HFFc6 (cell line): Measurements from ENCODE around the gene GP1BA. TPM values are rescaled to one million over a fixed set of nuclear protein-coding genes. Genes with fewer than 3 reads are reported as not detected.
A peak's percentile ranks its signal among the peaks of the same experiment; 100 is the strongest.

ENCODE experiments used
- DNase-seq: peaks from one replicate; pipeline ENCODE4 v3.0.0-alpha.2; 2018
- H3K27ac Mint-ChIP-seq: 2 replicates; pipeline ENCODE4 v1.8.0; 2020; ENCODE audit warnings: mild to moderate bottlenecking, mixed read lengths
- H3K27me3 Mint-ChIP-seq: 2 replicates; pipeline ENCODE4 v1.8.0; 2021; ENCODE audit warnings: mild to moderate bottlenecking, moderate library complexity, mixed read lengths; ENCODE audit not compliant: insufficient read depth
- H3K36me3 Mint-ChIP-seq: 2 replicates; pipeline ENCODE4 v1.8.0; 2021; ENCODE audit warnings: low read depth, mixed read lengths
- H3K4me1 Mint-ChIP-seq: 2 replicates; pipeline ENCODE4 v1.8.0; 2020; ENCODE audit warnings: low read depth, mixed read lengths
- H3K4me3 Mint-ChIP-seq: 2 replicates; pipeline ENCODE4 v1.8.0; 2020; ENCODE audit warnings: mild to moderate bottlenecking, moderate library complexity, mixed read lengths
- H3K9me3 Mint-ChIP-seq: 2 replicates; pipeline ENCODE4 v1.8.0; 2020; ENCODE audit warnings: mild to moderate bottlenecking, mixed read lengths
- total RNA-seq, 6 experiments: library from RNA; stranded (reverse); fragmentation: NEBNext Ultra II Directional; extraction: Animal tissue kit (Norgen Biotek cat#: 25700); gene quantifications; 2 replicates in 1 of 6; 3 replicates in 5 of 6; pipeline ENCODE4 v1.2.3, GENCODE V29; 2021
- TF ChIP-seq, protein P1 (sequence below): fragments of 200-600 bp; sonication (generic); IDR thresholded peaks from 2 replicates; pipeline ENCODE4 v1.5.0; 2021; ENCODE audit warnings: antibody characterized with exemption, mild to moderate bottlenecking

The GP1BA gene
- total RNA-seq, 6 experiments from 2014 or later, result not detected

DNA sequence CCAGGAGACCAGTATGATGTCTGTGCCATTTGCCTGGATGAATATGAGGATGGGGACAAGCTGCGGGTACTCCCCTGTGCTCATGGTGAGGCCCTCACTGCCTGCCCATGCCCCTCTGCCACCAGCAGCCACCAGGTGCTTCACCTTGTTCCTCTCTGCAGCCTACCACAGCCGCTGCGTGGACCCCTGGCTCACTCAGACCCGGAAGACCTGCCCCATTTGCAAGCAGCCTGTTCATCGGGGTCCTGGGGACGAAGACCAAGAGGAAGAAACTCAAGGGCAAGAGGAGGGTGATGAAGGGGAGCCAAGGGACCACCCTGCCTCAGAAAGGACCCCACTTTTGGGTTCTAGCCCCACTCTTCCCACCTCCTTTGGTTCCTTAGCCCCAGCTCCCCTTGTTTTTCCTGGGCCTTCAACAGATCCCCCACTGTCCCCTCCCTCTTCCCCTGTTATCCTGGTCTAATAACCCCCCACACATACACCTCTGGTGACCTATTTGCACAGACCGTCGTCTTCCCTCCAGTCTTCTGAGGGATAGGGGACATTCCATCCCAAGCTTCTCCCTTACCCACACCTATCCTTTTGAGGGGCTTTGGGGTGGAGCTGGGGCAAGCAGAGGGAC is 12.6 kb downstream of the GP1BA start:
- Mint-ChIP-seq H3K36me3 (peaks cover 64% of the 10 kb centered on the region), H3K27me3 (peaks cover 17% of the 10 kb centered on the region), H3K9me3 (no peaks in the 10 kb centered on the region), H3K4me1 (peaks cover 62% of the 10 kb centered on the region), H3K27ac (peak overlapping the region; percentile 91), H3K4me3 (peak overlapping the region; percentile 91)
- no peak for DNase-seq
- TF ChIP-seq, protein P1, sequence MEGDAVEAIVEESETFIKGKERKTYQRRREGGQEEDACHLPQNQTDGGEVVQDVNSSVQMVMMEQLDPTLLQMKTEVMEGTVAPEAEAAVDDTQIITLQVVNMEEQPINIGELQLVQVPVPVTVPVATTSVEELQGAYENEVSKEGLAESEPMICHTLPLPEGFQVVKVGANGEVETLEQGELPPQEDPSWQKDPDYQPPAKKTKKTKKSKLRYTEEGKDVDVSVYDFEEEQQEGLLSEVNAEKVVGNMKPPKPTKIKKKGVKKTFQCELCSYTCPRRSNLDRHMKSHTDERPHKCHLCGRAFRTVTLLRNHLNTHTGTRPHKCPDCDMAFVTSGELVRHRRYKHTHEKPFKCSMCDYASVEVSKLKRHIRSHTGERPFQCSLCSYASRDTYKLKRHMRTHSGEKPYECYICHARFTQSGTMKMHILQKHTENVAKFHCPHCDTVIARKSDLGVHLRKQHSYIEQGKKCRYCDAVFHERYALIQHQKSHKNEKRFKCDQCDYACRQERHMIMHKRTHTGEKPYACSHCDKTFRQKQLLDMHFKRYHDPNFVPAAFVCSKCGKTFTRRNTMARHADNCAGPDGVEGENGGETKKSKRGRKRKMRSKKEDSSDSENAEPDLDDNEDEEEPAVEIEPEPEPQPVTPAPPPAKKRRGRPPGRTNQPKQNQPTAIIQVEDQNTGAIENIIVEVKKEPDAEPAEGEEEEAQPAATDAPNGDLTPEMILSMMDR, result no peak

DNA sequence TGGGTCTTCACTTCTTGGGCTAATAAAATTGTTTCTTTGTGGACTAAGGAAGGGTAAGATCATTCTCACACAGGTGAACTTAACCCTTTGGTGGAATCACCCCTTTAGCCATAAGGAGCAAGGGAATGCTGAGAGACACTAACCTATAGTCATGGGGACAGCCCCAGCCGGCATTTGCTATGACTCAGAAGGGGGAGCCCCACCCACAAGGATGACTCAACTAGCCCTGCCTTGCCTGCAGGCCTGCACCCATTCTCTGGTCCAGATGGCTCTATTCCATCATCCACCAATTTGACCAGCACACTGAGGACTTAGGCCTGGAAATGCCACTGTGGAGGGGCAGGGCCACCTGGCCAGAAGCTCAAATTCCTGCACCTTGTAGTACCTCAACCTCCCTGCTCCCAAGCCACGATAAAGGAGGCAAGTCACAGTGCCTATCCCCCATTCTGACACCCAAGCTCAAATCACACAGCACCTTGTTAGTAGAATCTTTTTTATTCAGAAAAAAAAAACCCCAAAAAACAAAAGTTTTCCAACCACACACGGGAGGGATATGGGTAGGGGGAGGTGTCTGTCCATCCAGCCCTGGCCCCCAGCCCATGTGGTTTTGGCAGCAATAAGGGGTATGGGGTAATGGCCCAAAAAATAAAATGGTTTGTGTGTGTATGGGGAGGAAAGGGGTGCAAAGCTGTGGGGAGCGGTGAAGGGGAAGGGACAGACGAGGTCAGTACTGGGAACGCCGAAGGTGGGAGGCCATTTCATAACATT is 13.3 kb downstream of the GP1BA start:
- no peaks in the 10 kb centered on the region for H3K9me3 Mint-ChIP-seq

DNA sequence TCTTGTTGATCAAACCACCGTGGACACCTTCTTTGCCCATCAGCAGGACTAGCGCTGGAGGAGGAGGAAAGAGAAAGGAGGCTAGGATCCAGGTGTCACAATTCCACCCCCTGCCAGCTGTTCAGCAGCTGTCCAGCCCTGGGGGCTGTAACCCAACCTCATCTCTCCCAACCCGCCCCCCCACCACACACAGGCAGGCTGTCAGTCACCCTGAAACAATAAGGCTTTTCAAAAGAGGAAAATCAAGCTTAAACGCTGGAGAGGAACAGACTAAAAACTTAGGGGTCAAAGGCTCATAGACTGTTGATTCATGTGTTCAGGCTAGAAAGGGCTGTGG is 13.8 kb downstream of the GP1BA start:
- Mint-ChIP-seq H3K4me3 (peak overlapping the region; percentile 91), H3K4me1 (peaks cover 69% of the 10 kb centered on the region), H3K27me3 (peaks cover 11% of the 10 kb centered on the region), H3K9me3 (no peaks in the 10 kb centered on the region), H3K27ac (peak overlapping the region; percentile 91), H3K36me3 (peaks cover 60% of the 10 kb centered on the region)
- TF ChIP-seq, protein P1, result no peak
- no peak for DNase-seq

More for the DNA sequence above, 13.3 kb downstream of the GP1BA start:
- DNase-seq, result peak; percentile 89
- Mint-ChIP-seq H3K36me3 (peaks cover 64% of the 10 kb centered on the region), H3K27me3 (peaks cover 14% of the 10 kb centered on the region), H3K27ac (peak overlapping the region; percentile 91), H3K4me3 (peak overlapping the region; percentile 91), H3K4me1 (peaks cover 65% of the 10 kb centered on the region)
- TF ChIP-seq, protein P1, result no peak

DNA sequence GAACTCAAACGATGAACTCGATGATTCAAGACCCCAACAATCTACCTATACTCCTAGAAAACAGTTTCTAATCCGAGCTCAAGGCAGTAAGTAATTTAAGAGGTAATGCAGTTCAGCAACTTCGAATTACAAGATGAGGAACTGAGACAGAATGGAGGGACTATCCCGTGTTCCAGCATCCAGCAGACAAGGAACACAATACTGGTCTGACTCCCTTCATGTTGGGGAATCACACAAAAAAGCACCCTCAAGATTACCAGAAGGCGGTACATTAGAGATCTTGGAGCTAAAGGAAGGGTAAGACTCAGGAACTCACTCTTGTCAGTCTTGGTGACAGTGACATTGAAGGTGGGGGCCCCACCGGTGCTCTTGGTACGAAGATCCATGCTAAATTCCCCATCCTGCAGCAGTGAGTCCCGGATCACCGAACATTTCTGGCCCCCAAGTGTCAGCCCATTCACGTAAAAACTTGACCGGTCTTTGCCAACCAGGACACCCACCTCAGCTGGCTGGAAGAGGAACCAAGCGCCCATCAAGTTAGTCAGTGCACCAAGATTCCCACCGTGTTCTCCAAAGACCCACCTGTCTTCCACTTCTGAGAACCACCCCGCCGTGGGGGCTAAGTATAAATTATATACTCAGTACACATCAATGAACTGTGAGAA is 14.4 kb downstream of the GP1BA start:
- Mint-ChIP-seq H3K27me3 (peaks cover 11% of the 10 kb centered on the region), H3K4me1 (peaks cover 69% of the 10 kb centered on the region), H3K27ac (peak overlapping the region; percentile 91), H3K36me3 (peaks cover 55% of the 10 kb centered on the region), H3K9me3 (no peaks in the 10 kb centered on the region), H3K4me3 (peak overlapping the region; percentile 91)
- TF ChIP-seq, protein P1, result no peak
- no peak for DNase-seq

DNA sequence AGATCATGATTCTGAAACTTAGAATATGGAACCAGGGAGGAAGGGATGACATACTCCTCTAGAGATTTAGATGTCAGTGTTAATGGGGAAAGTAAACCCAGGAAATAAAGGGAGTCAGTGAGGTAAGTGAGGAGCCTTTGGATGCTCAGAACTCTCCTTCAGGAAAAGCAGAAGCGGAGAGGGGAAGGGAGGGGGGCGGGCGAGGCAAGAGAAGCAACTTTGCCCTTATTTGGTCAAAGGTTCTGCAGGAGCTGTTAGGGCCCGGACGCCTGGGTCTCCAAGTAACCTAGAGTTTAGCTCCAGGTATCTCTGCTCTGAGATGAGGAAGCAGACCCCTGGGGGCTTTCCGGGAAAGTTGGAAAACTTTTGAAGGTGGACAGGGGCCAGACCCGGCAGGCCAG is 14.9 kb downstream of the GP1BA start:
- no peak for DNase-seq
- peaks cover 11% of the 10 kb centered on the region for H3K27me3 Mint-ChIP-seq
- peak overlapping the region; percentile 91 for H3K4me3 Mint-ChIP-seq
- peaks cover 49% of the 10 kb centered on the region for H3K36me3 Mint-ChIP-seq
- peaks cover 68% of the 10 kb centered on the region for H3K4me1 Mint-ChIP-seq
- TF ChIP-seq, protein P1, result no peak
- no peaks in the 10 kb centered on the region for H3K9me3 Mint-ChIP-seq
- peak overlapping the region; percentile 91 for H3K27ac Mint-ChIP-seq
